ENCODE data around the gene FAM180A. TPM values are rescaled to one million over a fixed set of nuclear protein-coding genes. Genes with fewer than 3 reads are reported as not detected.

Gene FAM180A
- total and polyA plus RNA-seq, 10 of the 15 experiments (the other 5 are each of a cell fraction or from before 2014, with no cell fraction given) = not detected

DNA sequence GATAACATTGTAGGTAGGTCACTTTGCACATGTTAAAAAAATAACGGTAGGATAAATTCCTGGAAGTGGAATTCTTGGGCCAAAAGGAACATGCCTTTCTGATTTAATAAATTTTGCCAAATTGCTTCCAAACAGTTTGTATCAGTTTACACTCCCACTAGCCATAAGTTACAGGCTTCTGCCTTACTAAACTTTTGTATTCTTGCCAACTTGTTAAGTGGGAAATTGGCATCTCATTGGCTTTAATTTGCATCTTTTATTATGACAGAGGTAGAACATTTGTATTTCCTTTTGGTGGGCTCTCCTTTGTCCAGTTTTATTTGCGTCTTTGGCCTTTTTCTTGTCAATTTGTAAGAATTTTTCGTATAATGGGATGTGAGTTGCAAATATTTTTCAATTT, 38.3 kb upstream of the FAM180A start:
- H3K79me2 ChIP-seq (ENCODE audit: control insufficient read depth, insufficient read depth, low read length) = no peaks in the 10 kb centered on the region
- ATAC-seq = no peak
- no peaks in the 10 kb centered on the region for H3K36me3 ChIP-seq (ENCODE audit: control insufficient read depth in 2 of 2, insufficient read depth in 2 of 2, low read length in 1 of 2)
- 36% methylated on average over 3 of the region's 3 CpGs for WGBS (ENCODE audit: insufficient coverage, insufficient replicate concordance, low lambda C conversion rate, missing lambda C conversion rate)
- FAIRE-seq = no peak
- H3K27me3 ChIP-seq (replicated peaks in 1 of 2; ENCODE audit: control insufficient read depth in 2 of 2, insufficient read depth in 2 of 2, low read length in 1 of 2) = peaks cover 0 to 3% of the 10 kb centered on the region in 2 experiments; a peak in 1 of 4 replicates
- H3K9me3 ChIP-seq (replicated peaks; ENCODE audit: control insufficient read depth, insufficient read depth, low read length) = no peaks in the 10 kb centered on the region
- ChIA-PET SMC1A (ENCODE audit: uncharacterized antibody, unreplicated experiment) (no interaction called here), RAD21 (ENCODE audit: unreplicated experiment) (no interaction called here), CTCF (interaction anchor here (1.7 kb wide), 1 partner anchor 14 kb away, joined by 4 read pairs; no protein-coding TSS in a partner anchor), POLR2A (no interaction called here)
- no peak for DNase-seq (ENCODE audit: low read depth, low spot score)
- TF ChIP-seq, protein P1, sequence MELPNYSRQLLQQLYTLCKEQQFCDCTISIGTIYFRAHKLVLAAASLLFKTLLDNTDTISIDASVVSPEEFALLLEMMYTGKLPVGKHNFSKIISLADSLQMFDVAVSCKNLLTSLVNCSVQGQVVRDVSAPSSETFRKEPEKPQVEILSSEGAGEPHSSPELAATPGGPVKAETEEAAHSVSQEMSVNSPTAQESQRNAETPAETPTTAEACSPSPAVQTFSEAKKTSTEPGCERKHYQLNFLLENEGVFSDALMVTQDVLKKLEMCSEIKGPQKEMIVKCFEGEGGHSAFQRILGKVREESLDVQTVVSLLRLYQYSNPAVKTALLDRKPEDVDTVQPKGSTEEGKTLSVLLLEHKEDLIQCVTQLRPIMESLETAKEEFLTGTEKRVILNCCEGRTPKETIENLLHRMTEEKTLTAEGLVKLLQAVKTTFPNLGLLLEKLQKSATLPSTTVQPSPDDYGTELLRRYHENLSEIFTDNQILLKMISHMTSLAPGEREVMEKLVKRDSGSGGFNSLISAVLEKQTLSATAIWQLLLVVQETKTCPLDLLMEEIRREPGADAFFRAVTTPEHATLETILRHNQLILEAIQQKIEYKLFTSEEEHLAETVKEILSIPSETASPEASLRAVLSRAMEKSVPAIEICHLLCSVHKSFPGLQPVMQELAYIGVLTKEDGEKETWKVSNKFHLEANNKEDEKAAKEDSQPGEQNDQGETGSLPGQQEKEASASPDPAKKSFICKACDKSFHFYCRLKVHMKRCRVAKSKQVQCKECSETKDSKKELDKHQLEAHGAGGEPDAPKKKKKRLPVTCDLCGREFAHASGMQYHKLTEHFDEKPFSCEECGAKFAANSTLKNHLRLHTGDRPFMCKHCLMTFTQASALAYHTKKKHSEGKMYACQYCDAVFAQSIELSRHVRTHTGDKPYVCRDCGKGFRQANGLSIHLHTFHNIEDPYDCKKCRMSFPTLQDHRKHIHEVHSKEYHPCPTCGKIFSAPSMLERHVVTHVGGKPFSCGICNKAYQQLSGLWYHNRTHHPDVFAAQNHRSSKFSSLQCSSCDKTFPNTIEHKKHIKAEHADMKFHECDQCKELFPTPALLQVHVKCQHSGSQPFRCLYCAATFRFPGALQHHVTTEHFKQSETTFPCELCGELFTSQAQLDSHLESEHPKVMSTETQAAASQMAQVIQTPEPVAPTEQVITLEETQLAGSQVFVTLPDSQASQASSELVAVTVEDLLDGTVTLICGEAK (IDR thresholded peaks at IDR 0.05; ENCODE audit: borderline replicate concordance) = no peak
- TF ChIP-seq ZNF384 (IDR thresholded peaks at IDR 0.05; ENCODE audit: borderline replicate concordance, low read depth, low read length) (no peak), TBL1XR1 (IDR thresholded peaks at IDR 0.05; ENCODE audit: low read depth, low read length) (no peak), SMAD5 (IDR thresholded peaks at IDR 0.05; ENCODE audit: low read depth) (no peak), MYB (IDR thresholded peaks at IDR 0.05; ENCODE audit: borderline replicate concordance, low read depth, low read length) (no peak), WRNIP1 (IDR thresholded peaks at IDR 0.05; ENCODE audit: borderline replicate concordance, low read depth, low read length) (no peak), CHD4 (IDR thresholded peaks at IDR 0.05) (no peak), YY1 (IDR thresholded peaks at IDR 0.05; ENCODE audit: low read depth, low read length) (no peak), CBX5 (IDR thresholded peaks at IDR 0.05; ENCODE audit: low read depth) (no peak), SRF (IDR thresholded peaks at IDR 0.05; ENCODE audit: low read depth in 2 of 2, low read length in 2 of 2) (no peak), CREM (IDR thresholded peaks at IDR 0.05; ENCODE audit: low read depth) (no peak)
- TF ChIP-seq, protein P2, sequence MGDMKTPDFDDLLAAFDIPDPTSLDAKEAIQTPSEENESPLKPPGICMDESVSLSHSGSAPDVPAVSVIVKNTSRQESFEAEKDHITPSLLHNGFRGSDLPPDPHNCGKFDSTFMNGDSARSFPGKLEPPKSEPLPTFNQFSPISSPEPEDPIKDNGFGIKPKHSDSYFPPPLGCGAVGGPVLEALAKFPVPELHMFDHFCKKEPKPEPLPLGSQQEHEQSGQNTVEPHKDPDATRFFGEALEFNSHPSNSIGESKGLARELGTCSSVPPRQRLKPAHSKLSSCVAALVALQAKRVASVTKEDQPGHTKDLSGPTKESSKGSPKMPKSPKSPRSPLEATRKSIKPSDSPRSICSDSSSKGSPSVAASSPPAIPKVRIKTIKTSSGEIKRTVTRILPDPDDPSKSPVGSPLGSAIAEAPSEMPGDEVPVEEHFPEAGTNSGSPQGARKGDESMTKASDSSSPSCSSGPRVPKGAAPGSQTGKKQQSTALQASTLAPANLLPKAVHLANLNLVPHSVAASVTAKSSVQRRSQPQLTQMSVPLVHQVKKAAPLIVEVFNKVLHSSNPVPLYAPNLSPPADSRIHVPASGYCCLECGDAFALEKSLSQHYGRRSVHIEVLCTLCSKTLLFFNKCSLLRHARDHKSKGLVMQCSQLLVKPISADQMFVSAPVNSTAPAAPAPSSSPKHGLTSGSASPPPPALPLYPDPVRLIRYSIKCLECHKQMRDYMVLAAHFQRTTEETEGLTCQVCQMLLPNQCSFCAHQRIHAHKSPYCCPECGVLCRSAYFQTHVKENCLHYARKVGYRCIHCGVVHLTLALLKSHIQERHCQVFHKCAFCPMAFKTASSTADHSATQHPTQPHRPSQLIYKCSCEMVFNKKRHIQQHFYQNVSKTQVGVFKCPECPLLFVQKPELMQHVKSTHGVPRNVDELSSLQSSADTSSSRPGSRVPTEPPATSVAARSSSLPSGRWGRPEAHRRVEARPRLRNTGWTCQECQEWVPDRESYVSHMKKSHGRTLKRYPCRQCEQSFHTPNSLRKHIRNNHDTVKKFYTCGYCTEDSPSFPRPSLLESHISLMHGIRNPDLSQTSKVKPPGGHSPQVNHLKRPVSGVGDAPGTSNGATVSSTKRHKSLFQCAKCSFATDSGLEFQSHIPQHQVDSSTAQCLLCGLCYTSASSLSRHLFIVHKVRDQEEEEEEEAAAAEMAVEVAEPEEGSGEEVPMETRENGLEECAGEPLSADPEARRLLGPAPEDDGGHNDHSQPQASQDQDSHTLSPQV (IDR thresholded peaks at IDR 0.05) = no peak
- H3K4me2 ChIP-seq (ENCODE audit: control insufficient read depth, insufficient read depth) = no peak overlapping the region
- H4K20me1 ChIP-seq (ENCODE audit: control insufficient read depth, insufficient read depth) = no peaks in the 10 kb centered on the region
- in situ Hi-C loops (cut with MboI) (no loop called here), intact Hi-C loops (cut with micrococcal nuclease; ENCODE audit: unreplicated experiment) (loop anchor here (5.0 kb wide), 1 partner anchor 115 kb away; no protein-coding TSS in a partner anchor)
- H3K9ac ChIP-seq (ENCODE audit: control insufficient read depth, insufficient read depth, low read length) = no peak overlapping the region
- H3K4me1 ChIP-seq (ENCODE audit: control insufficient read depth, insufficient read depth, low read length) = no peaks in the 10 kb centered on the region
- no TSS peak for BruUV-seq (replicated peaks)
- H3K27ac ChIP-seq (ENCODE audit: control insufficient read depth, insufficient read depth) = no peak overlapping the region
- no peak overlapping the region for H3K4me3 ChIP-seq
- no peak overlapping the region for H2AFZ ChIP-seq (ENCODE audit: control insufficient read depth, low read depth, low read length)

All from GM12878 (cell line).